GM12874 (cell line): ENCODE results near the gene NLRP6.
A peak's percentile ranks its signal among the peaks of the same experiment; 100 is the strongest.

ENCODE experiments used
- TF ChIP-seq, protein P1 (sequence below): IDR thresholded peaks from 2 replicates; pipeline ENCODE4 v1.5.1; 2011; ENCODE audit warnings: low read depth, mild to moderate bottlenecking, control low read depth, low read length, moderate library complexity; ENCODE audit not compliant: insufficient read depth

The NLRP6 gene

DNA sequence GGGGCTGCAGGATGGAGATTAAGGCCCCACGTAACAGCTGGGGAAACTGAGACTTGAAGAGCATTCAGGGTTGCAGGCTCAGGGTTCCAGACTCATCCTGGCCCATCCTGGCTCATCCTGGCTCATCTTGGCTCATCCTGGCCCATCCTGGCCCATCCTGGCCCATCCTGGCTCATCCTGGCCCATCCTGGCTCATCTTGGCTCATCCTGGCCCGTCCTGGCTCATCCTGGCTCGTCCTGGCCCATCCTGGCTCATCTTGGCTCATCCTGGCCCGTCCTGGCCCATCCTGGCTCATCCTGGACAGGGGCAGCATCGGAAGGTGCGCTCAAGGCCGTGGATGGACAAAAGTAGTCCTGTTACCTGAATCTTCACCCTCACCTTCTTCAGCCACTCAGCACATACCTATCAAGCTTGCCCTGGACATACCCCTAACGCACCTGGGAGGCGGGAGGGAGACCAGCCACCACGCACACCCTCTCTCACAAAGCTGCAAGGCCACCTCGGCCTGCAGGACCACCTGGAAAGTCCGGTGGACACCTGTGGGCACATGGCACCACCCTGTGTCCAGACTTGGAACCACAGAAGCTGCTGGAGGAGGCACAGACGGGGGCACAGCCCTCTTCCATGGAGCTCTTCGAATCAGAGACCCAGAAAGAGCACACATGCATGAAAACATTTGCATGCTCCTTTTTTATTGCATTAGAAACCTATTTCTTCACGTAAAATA lies 20.3 kb upstream of the NLRP6 start:
- TF ChIP-seq, protein P1, sequence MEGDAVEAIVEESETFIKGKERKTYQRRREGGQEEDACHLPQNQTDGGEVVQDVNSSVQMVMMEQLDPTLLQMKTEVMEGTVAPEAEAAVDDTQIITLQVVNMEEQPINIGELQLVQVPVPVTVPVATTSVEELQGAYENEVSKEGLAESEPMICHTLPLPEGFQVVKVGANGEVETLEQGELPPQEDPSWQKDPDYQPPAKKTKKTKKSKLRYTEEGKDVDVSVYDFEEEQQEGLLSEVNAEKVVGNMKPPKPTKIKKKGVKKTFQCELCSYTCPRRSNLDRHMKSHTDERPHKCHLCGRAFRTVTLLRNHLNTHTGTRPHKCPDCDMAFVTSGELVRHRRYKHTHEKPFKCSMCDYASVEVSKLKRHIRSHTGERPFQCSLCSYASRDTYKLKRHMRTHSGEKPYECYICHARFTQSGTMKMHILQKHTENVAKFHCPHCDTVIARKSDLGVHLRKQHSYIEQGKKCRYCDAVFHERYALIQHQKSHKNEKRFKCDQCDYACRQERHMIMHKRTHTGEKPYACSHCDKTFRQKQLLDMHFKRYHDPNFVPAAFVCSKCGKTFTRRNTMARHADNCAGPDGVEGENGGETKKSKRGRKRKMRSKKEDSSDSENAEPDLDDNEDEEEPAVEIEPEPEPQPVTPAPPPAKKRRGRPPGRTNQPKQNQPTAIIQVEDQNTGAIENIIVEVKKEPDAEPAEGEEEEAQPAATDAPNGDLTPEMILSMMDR: peak; percentile 49

DNA sequence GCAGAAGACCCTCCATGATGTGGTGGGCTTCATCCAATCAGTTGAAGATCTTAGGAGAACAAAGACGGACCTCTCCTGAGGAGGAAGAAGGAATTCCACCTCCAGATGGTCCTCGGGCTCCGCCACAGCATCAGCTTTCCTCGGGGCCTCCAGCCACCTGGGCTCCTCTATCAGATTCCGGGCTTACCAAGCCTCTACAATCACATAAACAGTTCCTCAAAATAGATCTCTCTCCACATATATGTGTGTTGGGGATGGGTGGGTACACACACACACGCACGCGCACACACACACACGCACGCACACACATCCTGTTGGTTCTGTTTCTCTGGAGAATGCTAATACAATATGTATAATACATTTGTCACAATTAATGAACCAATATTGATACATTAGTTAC lies 18.8 kb upstream of the NLRP6 start:
- TF ChIP-seq, protein P1: no peak

DNA sequence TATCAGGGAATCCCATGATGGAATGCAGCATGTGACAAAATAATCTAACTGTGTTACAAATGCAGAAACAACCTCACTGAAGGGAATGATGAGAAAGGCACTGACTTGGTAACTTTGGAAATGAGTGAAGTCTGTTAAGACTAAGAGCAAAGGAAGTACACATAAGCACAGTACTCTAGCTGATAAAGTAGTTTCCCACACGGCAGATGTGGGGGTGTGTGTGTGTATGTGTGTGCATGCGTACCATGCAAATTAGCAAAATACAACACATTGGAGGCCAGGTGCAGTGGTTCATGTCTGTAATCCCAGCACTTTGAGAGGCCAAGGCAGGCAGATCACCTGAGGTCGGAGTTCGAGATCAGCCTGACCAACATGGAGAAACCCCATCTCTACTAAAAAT lies 16.6 kb upstream of the NLRP6 start:
- TF ChIP-seq, protein P1: no peak

DNA sequence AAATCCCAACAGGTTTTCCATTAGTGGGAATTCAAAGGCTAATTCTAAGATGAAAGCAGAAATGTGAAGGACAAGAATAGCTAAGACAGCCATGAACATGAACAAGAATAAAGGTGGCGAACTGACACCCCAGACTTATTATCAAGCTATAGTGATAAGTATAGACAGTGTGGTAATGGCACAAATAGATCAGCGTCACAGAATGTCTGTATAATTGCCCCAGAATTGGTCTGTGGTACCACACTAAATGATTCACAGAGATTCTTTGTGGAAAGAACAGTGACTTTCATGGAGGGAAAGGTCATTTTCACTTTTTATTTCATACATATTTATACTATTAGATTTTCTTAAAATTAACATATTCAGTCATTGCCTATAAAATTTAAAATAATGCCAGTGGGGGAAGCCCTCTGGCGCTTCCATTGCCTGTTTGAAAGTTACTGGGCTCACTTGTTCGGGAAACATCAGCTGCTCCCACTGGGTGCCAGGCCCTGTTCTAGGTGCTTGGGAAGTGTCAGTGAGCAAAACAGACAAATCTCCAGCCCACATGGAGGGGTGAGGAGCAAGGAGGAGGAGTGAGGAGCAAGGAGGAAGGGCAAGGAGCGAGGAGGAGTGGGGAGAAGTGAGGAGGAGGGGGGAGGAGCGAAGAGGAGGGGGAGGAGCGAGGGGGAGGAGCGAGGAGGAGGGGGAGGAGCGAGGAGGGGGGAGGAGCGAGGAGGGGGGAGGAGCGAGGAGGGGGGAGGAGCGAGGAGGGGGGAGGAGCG lies 11.3 kb upstream of the NLRP6 start:
- TF ChIP-seq, protein P1: no peak

DNA sequence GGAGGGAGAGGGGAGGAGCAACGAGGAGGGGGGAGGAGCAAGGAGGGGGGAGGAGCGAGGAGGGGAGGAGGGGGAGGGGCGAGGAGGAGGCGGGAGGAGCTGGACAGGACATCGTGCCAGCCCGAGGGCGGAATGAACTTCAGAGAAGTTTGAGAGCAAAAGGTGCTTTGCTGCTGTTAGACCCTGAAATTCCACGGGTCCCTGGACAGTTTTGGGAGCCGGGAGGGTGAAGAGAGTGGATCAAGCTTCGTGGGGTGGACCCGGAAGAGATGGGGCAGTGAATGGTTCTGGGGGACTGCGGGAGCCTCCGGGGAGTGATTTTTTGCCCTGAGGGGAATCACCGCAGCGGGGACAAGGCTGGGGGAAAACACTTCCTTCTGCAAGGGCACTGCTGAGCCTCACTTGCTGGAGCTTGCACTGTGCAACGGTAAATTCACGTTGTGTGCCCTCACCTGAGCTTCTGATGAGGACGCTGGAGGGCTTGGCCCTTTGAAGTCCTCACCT lies 10.7 kb upstream of the NLRP6 start:
- TF ChIP-seq, protein P1: no peak

DNA sequence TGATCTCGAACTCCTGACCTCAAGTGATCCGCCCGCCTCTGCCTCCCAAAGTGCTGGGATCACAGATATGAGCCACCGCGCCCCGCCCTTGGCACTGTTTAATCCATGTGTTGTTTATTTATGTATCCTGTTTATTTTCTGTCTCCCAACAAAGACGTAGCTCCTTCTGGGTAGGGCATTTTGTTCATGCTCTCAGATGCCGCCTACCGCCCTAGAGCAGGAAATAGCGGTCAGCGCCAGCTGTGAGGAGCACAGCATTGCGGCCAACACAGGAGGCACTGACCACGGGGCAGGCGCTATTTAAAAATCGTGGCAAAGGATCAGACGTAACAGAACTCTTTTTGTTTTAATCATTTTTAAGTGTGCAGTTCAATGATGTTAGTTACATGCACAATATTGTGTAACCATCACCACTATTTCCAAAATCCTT lies 9.5 kb upstream of the NLRP6 start:
- TF ChIP-seq, protein P1: peak; percentile 10; the same call in 1 of the 2 replicates

DNA sequence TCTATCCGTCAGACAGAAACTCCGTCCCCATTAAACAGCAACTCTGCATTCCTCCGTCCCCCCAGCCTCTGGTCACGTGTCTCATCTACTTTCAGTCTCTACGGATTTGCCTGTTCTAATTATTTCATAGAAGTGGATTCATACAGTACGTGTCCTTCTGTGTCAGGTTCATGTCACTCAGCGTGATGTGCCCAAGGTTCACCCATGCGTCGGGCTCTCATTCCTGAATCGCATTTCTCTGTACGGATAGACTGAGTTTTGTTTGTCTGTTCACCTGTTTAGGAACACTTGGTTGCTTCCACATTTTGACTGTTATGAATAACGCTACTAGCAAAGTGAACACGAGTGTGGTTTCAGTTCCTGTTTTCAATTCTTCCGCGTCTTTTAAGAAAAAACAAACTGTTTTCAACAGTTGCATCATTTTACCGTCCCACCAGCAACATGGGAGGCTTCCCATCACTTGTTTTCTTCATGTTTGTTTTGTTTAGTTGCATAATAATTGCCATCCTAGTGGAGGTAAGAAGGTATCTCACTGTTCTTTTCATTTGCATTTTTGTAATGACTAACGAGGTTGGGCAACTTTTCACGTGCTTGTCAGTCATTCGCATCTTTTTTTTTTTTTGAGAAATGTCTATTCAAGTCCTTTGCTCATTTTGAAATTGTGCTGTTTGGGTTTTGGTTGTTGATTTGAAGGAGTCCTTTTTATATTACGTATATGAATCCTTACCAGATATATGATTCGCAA lies 8.9 kb upstream of the NLRP6 start:
- TF ChIP-seq, protein P1: no peak
